HG02571 (cell line): ENCODE data around the gene ZNF76.
"Not testable (repeated sequence)": the region's sequence is repeated elsewhere in the genome, so short reads cannot be mapped to it uniquely, and the experiment has no call there.

ENCODE experiments used
- ATAC-seq: cut with Tn5 transposase; IDR thresholded peaks from one replicate; pipeline ENCODE4 v1.9.1; 2021; ENCODE audit warnings: mild to moderate bottlenecking, moderate library complexity; ENCODE audit not compliant: unreplicated experiment

ZNF76 gene

GRCh38 chr6:35321091-35321490 is 61.6 kb downstream of the ZNF76 start:
- no peak for ATAC-seq

GRCh38 chr6:35327349-35328027 is 68.0 kb downstream of the ZNF76 start:
- no peak for ATAC-seq

- ATAC-seq = no peak
Observed at GRCh38 chr6:35328108-35328723, 68.7 kb downstream of the ZNF76 start.

- not testable (repeated sequence) for ATAC-seq
Observed at GRCh38 chr6:35328965-35329364, 69.4 kb downstream of the ZNF76 start.

- no peak for ATAC-seq
Observed at GRCh38 chr6:35330541-35331119, 71.1 kb downstream of the ZNF76 start.

- not testable (repeated sequence) for ATAC-seq
Observed at GRCh38 chr6:35332074-35332887, 72.7 kb downstream of the ZNF76 start.

GRCh38 chr6:35341557-35341956 is 82.0 kb downstream of the ZNF76 start:
- no peak for ATAC-seq

- ATAC-seq = peak; percentile 91
Observed at GRCh38 chr6:35342258-35343091, 82.9 kb downstream of the ZNF76 start, which contains the start of gene PPARD. TSS of gene PPARD (plus strand) at chr6:35342558. CDS start at chr6:35411088, 68,530 bp downstream.

GRCh38 chr6:35343092-35343834 is 83.7 kb downstream of the ZNF76 start:
- ATAC-seq = no peak

GRCh38 chr6:35343835-35344550 is 84.5 kb downstream of the ZNF76 start:
- ATAC-seq = no peak
